ENCODE results near the gene VNN1. TPM values are rescaled to one million over a fixed set of nuclear protein-coding genes. Genes with fewer than 3 reads are reported as not detected.

Gene VNN1
- polyA plus RNA-seq, 1 donor from 2014 or later, result not detected

DNA sequence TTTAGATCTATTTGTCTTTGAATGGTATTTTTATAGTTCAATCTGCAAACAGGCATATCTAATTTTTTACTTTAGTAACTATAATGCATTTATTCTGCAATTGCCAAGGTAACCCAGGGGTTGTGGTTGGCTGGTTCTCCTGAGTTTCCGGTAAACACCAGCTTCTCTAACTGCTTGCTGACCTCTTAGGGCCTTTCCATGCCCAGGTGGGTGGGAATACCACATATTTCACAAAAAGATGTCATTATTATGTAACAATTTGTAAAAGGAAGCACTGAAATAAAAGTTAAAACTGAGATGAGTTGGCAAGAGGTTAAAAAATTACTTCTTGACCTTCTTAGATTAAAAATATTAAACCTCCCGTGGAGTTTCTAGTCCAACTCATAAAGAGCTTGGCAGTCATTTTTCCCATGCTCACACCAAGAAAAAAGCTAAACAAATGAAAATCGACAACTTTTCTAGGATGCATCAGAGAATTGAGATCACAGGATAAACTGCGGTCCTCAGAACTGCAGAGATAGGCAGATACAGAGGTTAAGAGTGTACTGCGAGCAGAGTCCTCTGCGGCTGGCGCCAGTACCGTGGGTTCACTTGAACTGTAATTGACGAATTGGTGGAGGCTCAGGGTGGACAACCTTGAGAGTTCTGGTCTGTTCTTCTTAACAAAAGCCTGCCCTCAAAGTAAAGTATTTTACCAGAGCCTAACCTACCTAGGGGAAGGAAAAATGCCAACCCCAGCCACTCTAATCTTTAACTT lies 2.2 kb upstream of the VNN1 start:
- Histone ChIP-seq H3K9me2 (ENCODE audit: insufficient read depth, low read length) (no peaks in the 10 kb centered on the region), H4K20me1 (ENCODE audit: insufficient read depth) (no peaks in the 10 kb centered on the region), H3K9me3 (ENCODE audit: low read length) (no peaks in the 10 kb centered on the region), H3K4me2 (ENCODE audit: low read length) (no peak overlapping the region), H3K79me2 (replicated peaks; ENCODE audit: insufficient read depth, low read length) (no peaks in the 10 kb centered on the region), H3K27ac (ENCODE audit: low read length) (no peak overlapping the region), H3K9ac (ENCODE audit: low read length) (no peak overlapping the region), H3K27me3 (ENCODE audit: insufficient read depth, low read depth, low read length) (no peaks in the 10 kb centered on the region), H3K4me3 (ENCODE audit: low read length) (no peak overlapping the region), H2AFZ (ENCODE audit: low read depth, low read length) (no peak overlapping the region), H3F3A (ENCODE audit: insufficient read depth, low read length, poor library complexity, severe bottlenecking) (no peaks in the 10 kb centered on the region), H3K36me3 (ENCODE audit: insufficient read depth, low read length) (no peaks in the 10 kb centered on the region)
- TF ChIP-seq TAF1 (IDR thresholded peaks at IDR 0.05; ENCODE audit: low read depth) (no peak), SMC3 (conservative IDR thresholded peaks at IDR 0.05; ENCODE audit: poor library complexity) (no peak), EP300 (conservative IDR thresholded peaks at IDR 0.05; ENCODE audit: poor library complexity, severe bottlenecking) (no peak), MXI1 (conservative IDR thresholded peaks at IDR 0.05; ENCODE audit: poor library complexity, severe bottlenecking) (no peak), POLR2AphosphoS5 (IDR thresholded peaks at IDR 0.05) (no peak), EZH2 (IDR thresholded peaks at IDR 0.05; ENCODE audit: borderline replicate concordance, insufficient read depth, low read length, poor library complexity, severe bottlenecking) (no peak)
- TF ChIP-seq, protein P1, sequence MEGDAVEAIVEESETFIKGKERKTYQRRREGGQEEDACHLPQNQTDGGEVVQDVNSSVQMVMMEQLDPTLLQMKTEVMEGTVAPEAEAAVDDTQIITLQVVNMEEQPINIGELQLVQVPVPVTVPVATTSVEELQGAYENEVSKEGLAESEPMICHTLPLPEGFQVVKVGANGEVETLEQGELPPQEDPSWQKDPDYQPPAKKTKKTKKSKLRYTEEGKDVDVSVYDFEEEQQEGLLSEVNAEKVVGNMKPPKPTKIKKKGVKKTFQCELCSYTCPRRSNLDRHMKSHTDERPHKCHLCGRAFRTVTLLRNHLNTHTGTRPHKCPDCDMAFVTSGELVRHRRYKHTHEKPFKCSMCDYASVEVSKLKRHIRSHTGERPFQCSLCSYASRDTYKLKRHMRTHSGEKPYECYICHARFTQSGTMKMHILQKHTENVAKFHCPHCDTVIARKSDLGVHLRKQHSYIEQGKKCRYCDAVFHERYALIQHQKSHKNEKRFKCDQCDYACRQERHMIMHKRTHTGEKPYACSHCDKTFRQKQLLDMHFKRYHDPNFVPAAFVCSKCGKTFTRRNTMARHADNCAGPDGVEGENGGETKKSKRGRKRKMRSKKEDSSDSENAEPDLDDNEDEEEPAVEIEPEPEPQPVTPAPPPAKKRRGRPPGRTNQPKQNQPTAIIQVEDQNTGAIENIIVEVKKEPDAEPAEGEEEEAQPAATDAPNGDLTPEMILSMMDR (IDR thresholded peaks at IDR 0.05; ENCODE audit: poor library complexity, severe bottlenecking), result no peak
- TF ChIP-seq, protein P2, sequence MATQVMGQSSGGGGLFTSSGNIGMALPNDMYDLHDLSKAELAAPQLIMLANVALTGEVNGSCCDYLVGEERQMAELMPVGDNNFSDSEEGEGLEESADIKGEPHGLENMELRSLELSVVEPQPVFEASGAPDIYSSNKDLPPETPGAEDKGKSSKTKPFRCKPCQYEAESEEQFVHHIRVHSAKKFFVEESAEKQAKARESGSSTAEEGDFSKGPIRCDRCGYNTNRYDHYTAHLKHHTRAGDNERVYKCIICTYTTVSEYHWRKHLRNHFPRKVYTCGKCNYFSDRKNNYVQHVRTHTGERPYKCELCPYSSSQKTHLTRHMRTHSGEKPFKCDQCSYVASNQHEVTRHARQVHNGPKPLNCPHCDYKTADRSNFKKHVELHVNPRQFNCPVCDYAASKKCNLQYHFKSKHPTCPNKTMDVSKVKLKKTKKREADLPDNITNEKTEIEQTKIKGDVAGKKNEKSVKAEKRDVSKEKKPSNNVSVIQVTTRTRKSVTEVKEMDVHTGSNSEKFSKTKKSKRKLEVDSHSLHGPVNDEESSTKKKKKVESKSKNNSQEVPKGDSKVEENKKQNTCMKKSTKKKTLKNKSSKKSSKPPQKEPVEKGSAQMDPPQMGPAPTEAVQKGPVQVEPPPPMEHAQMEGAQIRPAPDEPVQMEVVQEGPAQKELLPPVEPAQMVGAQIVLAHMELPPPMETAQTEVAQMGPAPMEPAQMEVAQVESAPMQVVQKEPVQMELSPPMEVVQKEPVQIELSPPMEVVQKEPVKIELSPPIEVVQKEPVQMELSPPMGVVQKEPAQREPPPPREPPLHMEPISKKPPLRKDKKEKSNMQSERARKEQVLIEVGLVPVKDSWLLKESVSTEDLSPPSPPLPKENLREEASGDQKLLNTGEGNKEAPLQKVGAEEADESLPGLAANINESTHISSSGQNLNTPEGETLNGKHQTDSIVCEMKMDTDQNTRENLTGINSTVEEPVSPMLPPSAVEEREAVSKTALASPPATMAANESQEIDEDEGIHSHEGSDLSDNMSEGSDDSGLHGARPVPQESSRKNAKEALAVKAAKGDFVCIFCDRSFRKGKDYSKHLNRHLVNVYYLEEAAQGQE (IDR thresholded peaks at IDR 0.05; ENCODE audit: borderline replicate concordance), result no peak

DNA sequence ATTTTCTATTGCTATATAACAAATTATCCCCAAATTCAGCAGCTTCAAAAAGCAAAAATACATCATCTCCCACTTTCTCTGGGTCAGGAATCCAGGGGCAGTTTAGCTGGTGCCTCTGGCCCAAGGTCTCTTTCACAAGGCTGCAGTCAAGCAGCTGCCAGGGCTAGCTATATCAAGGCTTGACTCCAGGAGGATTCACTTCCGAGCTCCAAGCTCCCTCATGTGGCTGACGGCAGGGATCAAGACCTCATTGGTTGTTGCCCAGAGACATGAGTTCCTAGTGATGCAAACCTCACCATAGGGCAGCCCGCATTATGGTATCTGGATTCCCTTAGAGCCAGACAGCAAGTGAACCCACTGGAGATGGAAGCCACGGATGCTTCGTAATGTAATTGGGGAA lies 1.3 kb upstream of the VNN1 start:
- Histone ChIP-seq H3K27ac (ENCODE audit: low read length) (no peak overlapping the region), H4K20me1 (ENCODE audit: insufficient read depth) (no peaks in the 10 kb centered on the region), H3K27me3 (ENCODE audit: insufficient read depth, low read depth, low read length) (no peaks in the 10 kb centered on the region), H3F3A (ENCODE audit: insufficient read depth, low read length, poor library complexity, severe bottlenecking) (no peaks in the 10 kb centered on the region), H3K9ac (ENCODE audit: low read length) (no peak overlapping the region), H2AFZ (ENCODE audit: low read depth, low read length) (no peak overlapping the region), H3K4me3 (ENCODE audit: low read length) (no peak overlapping the region), H3K9me2 (ENCODE audit: insufficient read depth, low read length) (no peaks in the 10 kb centered on the region), H3K36me3 (ENCODE audit: insufficient read depth, low read length) (no peaks in the 10 kb centered on the region), H3K9me3 (ENCODE audit: low read length) (no peaks in the 10 kb centered on the region), H3K4me2 (ENCODE audit: low read length) (no peak overlapping the region), H3K79me2 (replicated peaks; ENCODE audit: insufficient read depth, low read length) (no peaks in the 10 kb centered on the region)
- TF ChIP-seq EZH2 (IDR thresholded peaks at IDR 0.05; ENCODE audit: borderline replicate concordance, insufficient read depth, low read length, poor library complexity, severe bottlenecking) (no peak), SMC3 (conservative IDR thresholded peaks at IDR 0.05; ENCODE audit: poor library complexity) (no peak), MXI1 (conservative IDR thresholded peaks at IDR 0.05; ENCODE audit: poor library complexity, severe bottlenecking) (no peak), EP300 (conservative IDR thresholded peaks at IDR 0.05; ENCODE audit: poor library complexity, severe bottlenecking) (no peak), POLR2AphosphoS5 (IDR thresholded peaks at IDR 0.05) (no peak), RAD21 (conservative IDR thresholded peaks at IDR 0.05) (no peak), TAF1 (IDR thresholded peaks at IDR 0.05; ENCODE audit: low read depth) (no peak)
- TF ChIP-seq, protein P2 (IDR thresholded peaks at IDR 0.05; ENCODE audit: borderline replicate concordance), result no peak
- TF ChIP-seq, protein P1 (IDR thresholded peaks at IDR 0.05; ENCODE audit: poor library complexity, severe bottlenecking), result no peak
